ENCODE measurements around the gene PLA2G5.

Gene PLA2G5

DNA sequence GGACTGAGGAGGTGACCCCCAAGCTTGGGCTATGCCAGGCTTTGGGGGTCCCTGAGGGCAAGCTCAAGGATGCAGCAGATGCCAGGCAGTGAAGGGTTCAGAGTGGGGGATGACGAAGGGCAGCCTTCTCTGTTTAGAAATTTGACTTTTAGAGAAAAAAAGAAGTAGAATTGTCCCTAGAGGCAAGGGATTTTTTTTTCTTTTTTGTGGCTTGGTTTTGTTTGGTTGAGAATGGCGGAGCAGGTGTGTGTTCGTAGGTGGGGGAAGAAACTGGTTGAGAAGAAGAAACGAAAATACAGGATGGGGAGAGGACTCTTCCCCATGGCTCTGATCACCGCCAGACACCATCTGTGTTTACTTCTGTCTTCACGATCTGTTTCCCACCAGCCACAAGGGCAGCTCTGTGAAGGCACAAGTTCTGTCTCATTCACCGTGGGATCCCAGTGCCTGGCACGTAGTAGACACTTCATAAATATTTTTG, 8.2 kb downstream of the PLA2G5 start:
- Histone ChIP-seq H3F3A (ENCODE audit: insufficient read depth, low read length) (no peaks in the 10 kb centered on the region), H2AFZ (ENCODE audit: low read length) (no peak overlapping the region), H3K4me1 (ENCODE audit: insufficient read depth, low read length, severe bottlenecking) (no peaks in the 10 kb centered on the region), H3K27me3 (ENCODE audit: insufficient read depth, low read length) (no peaks in the 10 kb centered on the region), H3K4me3 (ENCODE audit: low read depth, low read length, poor library complexity, severe bottlenecking) (no peak overlapping the region), H3K36me3 (ENCODE audit: insufficient read depth, low read length) (no peaks in the 10 kb centered on the region), H3K27ac (ENCODE audit: low read depth, low read length, poor library complexity, severe bottlenecking) (no peak overlapping the region), H3K9me2 (ENCODE audit: low read depth, low read length) (no peaks in the 10 kb centered on the region), H3K79me2 (ENCODE audit: insufficient read depth, low read length) (no peaks in the 10 kb centered on the region), H3K9ac (ENCODE audit: low read length) (no peak overlapping the region), H4K20me1 (ENCODE audit: insufficient read depth, low read length) (no peaks in the 10 kb centered on the region), H3K9me3 (ENCODE audit: low read length) (no peaks in the 10 kb centered on the region), H3K4me2 (ENCODE audit: low read length) (no peak overlapping the region)
- no peak for TF ChIP-seq EZH2 (IDR thresholded peaks at IDR 0.05; ENCODE audit: borderline replicate concordance, low read length)
- TF ChIP-seq, protein P1, sequence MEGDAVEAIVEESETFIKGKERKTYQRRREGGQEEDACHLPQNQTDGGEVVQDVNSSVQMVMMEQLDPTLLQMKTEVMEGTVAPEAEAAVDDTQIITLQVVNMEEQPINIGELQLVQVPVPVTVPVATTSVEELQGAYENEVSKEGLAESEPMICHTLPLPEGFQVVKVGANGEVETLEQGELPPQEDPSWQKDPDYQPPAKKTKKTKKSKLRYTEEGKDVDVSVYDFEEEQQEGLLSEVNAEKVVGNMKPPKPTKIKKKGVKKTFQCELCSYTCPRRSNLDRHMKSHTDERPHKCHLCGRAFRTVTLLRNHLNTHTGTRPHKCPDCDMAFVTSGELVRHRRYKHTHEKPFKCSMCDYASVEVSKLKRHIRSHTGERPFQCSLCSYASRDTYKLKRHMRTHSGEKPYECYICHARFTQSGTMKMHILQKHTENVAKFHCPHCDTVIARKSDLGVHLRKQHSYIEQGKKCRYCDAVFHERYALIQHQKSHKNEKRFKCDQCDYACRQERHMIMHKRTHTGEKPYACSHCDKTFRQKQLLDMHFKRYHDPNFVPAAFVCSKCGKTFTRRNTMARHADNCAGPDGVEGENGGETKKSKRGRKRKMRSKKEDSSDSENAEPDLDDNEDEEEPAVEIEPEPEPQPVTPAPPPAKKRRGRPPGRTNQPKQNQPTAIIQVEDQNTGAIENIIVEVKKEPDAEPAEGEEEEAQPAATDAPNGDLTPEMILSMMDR (IDR thresholded peaks at IDR 0.05; ENCODE audit: low read length), result no peak

DNA sequence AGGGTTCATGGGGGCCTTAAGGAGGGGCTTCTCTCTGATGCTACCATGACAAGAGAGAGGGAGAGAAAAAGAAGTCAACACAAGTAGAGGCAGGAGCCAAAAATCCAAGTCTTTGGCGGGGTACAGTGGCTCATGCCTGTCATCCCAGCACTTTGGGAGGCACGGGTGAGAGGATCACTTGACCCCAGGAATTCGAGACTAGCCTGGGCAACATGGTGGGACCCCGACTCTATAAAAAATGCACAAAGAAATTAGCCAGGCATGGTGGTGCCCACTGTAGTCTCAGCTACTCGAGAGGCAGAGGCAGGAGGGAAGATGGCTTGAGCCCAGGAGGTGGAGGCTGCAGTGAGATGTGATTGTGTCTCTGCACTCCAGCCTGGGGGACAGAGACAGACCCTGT, 8.7 kb downstream of the PLA2G5 start:
- Histone ChIP-seq H3K9ac (ENCODE audit: low read length) (no peak overlapping the region), H3F3A (ENCODE audit: insufficient read depth, low read length) (no peaks in the 10 kb centered on the region), H2AFZ (ENCODE audit: low read length) (no peak overlapping the region), H3K36me3 (ENCODE audit: insufficient read depth, low read length) (no peaks in the 10 kb centered on the region), H3K27ac (ENCODE audit: low read depth, low read length, poor library complexity, severe bottlenecking) (no peak overlapping the region), H3K4me2 (ENCODE audit: low read length) (no peak overlapping the region), H3K27me3 (ENCODE audit: insufficient read depth, low read length) (no peaks in the 10 kb centered on the region), H3K4me1 (ENCODE audit: insufficient read depth, low read length, severe bottlenecking) (no peaks in the 10 kb centered on the region), H3K79me2 (ENCODE audit: insufficient read depth, low read length) (no peaks in the 10 kb centered on the region), H4K20me1 (ENCODE audit: insufficient read depth, low read length) (no peaks in the 10 kb centered on the region), H3K4me3 (ENCODE audit: low read depth, low read length, poor library complexity, severe bottlenecking) (no peak overlapping the region), H3K9me3 (ENCODE audit: low read length) (no peaks in the 10 kb centered on the region), H3K9me2 (ENCODE audit: low read depth, low read length) (no peaks in the 10 kb centered on the region)
- no peak for TF ChIP-seq EZH2 (IDR thresholded peaks at IDR 0.05; ENCODE audit: borderline replicate concordance, low read length)
- TF ChIP-seq, protein P1 (IDR thresholded peaks at IDR 0.05; ENCODE audit: low read length), result no peak

DNA sequence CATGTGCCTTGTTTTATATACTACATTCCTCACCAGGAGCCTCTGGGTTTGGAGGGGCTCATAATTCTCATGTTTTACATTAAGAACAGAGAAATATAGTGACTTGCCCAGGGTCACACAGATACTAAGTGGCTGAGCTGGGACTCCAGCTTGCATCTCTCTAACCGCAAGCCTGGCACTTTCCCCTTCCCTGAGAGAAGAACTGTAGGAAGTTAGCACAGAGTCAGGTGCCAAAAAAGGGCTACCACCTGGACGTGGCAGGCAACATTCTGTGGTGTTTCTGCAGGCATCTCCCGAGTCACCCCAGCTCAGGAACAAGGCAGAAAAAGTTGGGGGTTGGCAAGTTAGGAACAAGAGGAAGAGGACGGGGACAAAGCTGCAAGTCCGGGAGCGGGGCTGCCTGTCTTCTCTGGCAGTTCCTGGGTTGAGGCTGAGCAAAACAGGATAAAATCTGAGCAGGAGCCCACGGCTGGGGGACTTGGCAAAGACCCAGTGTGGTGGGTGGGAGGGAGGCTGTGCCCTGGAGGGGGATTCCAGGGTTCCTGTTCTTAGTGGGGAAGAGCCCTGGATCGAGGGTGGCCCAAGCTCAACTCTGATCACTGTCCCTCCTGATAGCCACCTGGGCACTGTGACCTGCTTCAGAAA, 9.8 kb downstream of the PLA2G5 start:
- H3F3A ChIP-seq (ENCODE audit: insufficient read depth, low read length), result no peaks in the 10 kb centered on the region
- H3K4me2 ChIP-seq (ENCODE audit: low read length), result no peak overlapping the region
- H4K20me1 ChIP-seq (ENCODE audit: insufficient read depth, low read length), result no peaks in the 10 kb centered on the region
- no peak overlapping the region for H3K4me3 ChIP-seq (ENCODE audit: low read depth, low read length, poor library complexity, severe bottlenecking)
- no peaks in the 10 kb centered on the region for H3K36me3 ChIP-seq (ENCODE audit: insufficient read depth, low read length)
- no peaks in the 10 kb centered on the region for H3K4me1 ChIP-seq (ENCODE audit: insufficient read depth, low read length, severe bottlenecking)
- no peak overlapping the region for H3K9ac ChIP-seq (ENCODE audit: low read length)
- TF ChIP-seq, protein P1 (IDR thresholded peaks at IDR 0.05; ENCODE audit: low read length), result no peak
- no peak for TF ChIP-seq EZH2 (IDR thresholded peaks at IDR 0.05; ENCODE audit: borderline replicate concordance, low read length)
- no peak overlapping the region for H3K27ac ChIP-seq (ENCODE audit: low read depth, low read length, poor library complexity, severe bottlenecking)
- no peaks in the 10 kb centered on the region for H3K79me2 ChIP-seq (ENCODE audit: insufficient read depth, low read length)
- H2AFZ ChIP-seq (ENCODE audit: low read length), result no peak overlapping the region
- no peaks in the 10 kb centered on the region for H3K9me3 ChIP-seq (ENCODE audit: low read length)
- H3K27me3 ChIP-seq (ENCODE audit: insufficient read depth, low read length), result no peaks in the 10 kb centered on the region
- H3K9me2 ChIP-seq (ENCODE audit: low read depth, low read length), result no peaks in the 10 kb centered on the region

Measured in OCI-LY1 (cell line).